Stimulated activated CD8-positive, alpha-beta memory T cell treated with anti-CD3 and anti-CD28 coated beads, Interleukin-12 subunit alpha, Interleukin-12 subunit beta, amount 100 ng/mL, for 4 hours (primary cell): ENCODE data around the gene AOX1.
"Not testable (repeated sequence)": the region's sequence is repeated elsewhere in the genome, so short reads cannot be mapped to it uniquely, and the experiment has no call there.

Source experiments
- DNase-seq: peaks from one replicate; pipeline ENCODE4 v3.0.0-alpha.2; 2020; ENCODE audit warnings: low read depth

Gene AOX1

GRCh38 chr2:200627110-200627770 is 41.4 kb downstream of the AOX1 start:
- DNase-seq: no peak

- DNase-seq: not testable (repeated sequence)
Observed at GRCh38 chr2:200628461-200628860, 42.6 kb downstream of the AOX1 start.

GRCh38 chr2:200631287-200631686 is 45.5 kb downstream of the AOX1 start:
- DNase-seq: no peak

- no peak for DNase-seq
Observed at GRCh38 chr2:200634231-200634964, 48.6 kb downstream of the AOX1 start.

GRCh38 chr2:200635251-200635650 is 49.4 kb downstream of the AOX1 start:
- DNase-seq: no peak

GRCh38 chr2:200637901-200638300 is 52.1 kb downstream of the AOX1 start:
- no peak for DNase-seq

GRCh38 chr2:200640176-200640575 is 54.4 kb downstream of the AOX1 start:
- DNase-seq: no peak

- no peak for DNase-seq
Observed at GRCh38 chr2:200640901-200641300, 55.1 kb downstream of the AOX1 start.

- not testable (repeated sequence) for DNase-seq
Observed at GRCh38 chr2:200648518-200649281, 62.9 kb downstream of the AOX1 start.

GRCh38 chr2:200649724-200650123 is 63.9 kb downstream of the AOX1 start:
- no peak for DNase-seq

GRCh38 chr2:200650195-200650594 is 64.4 kb downstream of the AOX1 start:
- no peak for DNase-seq

GRCh38 chr2:200652158-200652557 is 66.3 kb downstream of the AOX1 start:
- no peak for DNase-seq

GRCh38 chr2:200653021-200653420 is 67.2 kb downstream of the AOX1 start:
- DNase-seq: no peak

- no peak for DNase-seq
Observed at GRCh38 chr2:200654823-200655222, 69.0 kb downstream of the AOX1 start.

GRCh38 chr2:200655918-200656580 is 70.2 kb downstream of the AOX1 start:
- no peak for DNase-seq

GRCh38 chr2:200658278-200658864 is 72.6 kb downstream of the AOX1 start:
- no peak for DNase-seq

- DNase-seq: no peak
Observed at GRCh38 chr2:200659410-200659809, 73.6 kb downstream of the AOX1 start.

- no peak for DNase-seq
Observed at GRCh38 chr2:200661477-200661876, 75.7 kb downstream of the AOX1 start.

GRCh38 chr2:200662727-200663126 is 76.9 kb downstream of the AOX1 start:
- no peak for DNase-seq

- DNase-seq: no peak
Observed at GRCh38 chr2:200664770-200665494, 79.1 kb downstream of the AOX1 start.
